Vagina (tissue), 2 donors: Measurements from ENCODE around the gene UPF1.

Experiments
- POLR2A ChIP-seq, 2 donors: fragments of 450-650 bp; IDR thresholded peaks; one replicate each; pipeline ENCODE4 v1.6.1; 2017; ENCODE audit warnings: antibody characterized with exemption in 2 of 2, mild to moderate bottlenecking in 2 of 2, moderate library complexity in 2 of 2
- POLR2AphosphoS5 ChIP-seq, 2 donors: sonication (generic); formaldehyde crosslinking; IDR thresholded peaks; one replicate each; pipeline ENCODE4 v1.9.0; 2017; ENCODE audit warnings: antibody characterized with exemption in 2 of 2, mild to moderate bottlenecking in 2 of 2, low read depth in 1 of 2; ENCODE audit not compliant: insufficient read depth in 1 of 2
- TF ChIP-seq, protein P1 (sequence below), 3 experiments: fragments of 450-650 bp in 2 of 3; fragments of 200-600 bp in 1 of 3; sonication (generic) in 1 of 3; IDR thresholded peaks; one replicate each; pipeline ENCODE4 v1.5.1; 2017 to 2019; ENCODE audit warnings: antibody characterized with exemption in 3 of 3, mild to moderate bottlenecking in 2 of 3, moderate library complexity in 2 of 3

GRCh38 chr19:18860725-18861124 lies 29.0 kb downstream of the UPF1 start:
- TF ChIP-seq POLR2AphosphoS5 (IDR thresholded peaks at IDR 0.05; ENCODE audit: insufficient read depth in 1 of 2, low read depth in 1 of 2) (no peak), POLR2A (IDR thresholded peaks at IDR 0.05) (no peak)
- TF ChIP-seq, protein P1, sequence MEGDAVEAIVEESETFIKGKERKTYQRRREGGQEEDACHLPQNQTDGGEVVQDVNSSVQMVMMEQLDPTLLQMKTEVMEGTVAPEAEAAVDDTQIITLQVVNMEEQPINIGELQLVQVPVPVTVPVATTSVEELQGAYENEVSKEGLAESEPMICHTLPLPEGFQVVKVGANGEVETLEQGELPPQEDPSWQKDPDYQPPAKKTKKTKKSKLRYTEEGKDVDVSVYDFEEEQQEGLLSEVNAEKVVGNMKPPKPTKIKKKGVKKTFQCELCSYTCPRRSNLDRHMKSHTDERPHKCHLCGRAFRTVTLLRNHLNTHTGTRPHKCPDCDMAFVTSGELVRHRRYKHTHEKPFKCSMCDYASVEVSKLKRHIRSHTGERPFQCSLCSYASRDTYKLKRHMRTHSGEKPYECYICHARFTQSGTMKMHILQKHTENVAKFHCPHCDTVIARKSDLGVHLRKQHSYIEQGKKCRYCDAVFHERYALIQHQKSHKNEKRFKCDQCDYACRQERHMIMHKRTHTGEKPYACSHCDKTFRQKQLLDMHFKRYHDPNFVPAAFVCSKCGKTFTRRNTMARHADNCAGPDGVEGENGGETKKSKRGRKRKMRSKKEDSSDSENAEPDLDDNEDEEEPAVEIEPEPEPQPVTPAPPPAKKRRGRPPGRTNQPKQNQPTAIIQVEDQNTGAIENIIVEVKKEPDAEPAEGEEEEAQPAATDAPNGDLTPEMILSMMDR (IDR thresholded peaks at IDR 0.05) = no peak
